Renal cortical epithelial cell (primary cell): ENCODE measurements around the gene TBX6. TPM values are rescaled to one million over a fixed set of nuclear protein-coding genes. Genes with fewer than 3 reads are reported as not detected.
"Not testable (repeated sequence)": the region's sequence is repeated elsewhere in the genome, so short reads cannot be mapped to it uniquely, and the experiment has no call there.

Experiments used
- DNase-seq: peaks from one replicate; pipeline ENCODE4 v3.0.0-alpha.2; 2011; ENCODE audit warnings: low read depth
- total RNA-seq: library from RNA; depleted of rRNA; stranded (reverse); fragments of >200 nt; gene quantifications from 2 replicates; pipeline ENCODE4 v1.2.3, GENCODE V29; 2014

The TBX6 gene
- 0.15 TPM in 1 of 2 replicates, not detected in the other for total RNA-seq

DNA sequence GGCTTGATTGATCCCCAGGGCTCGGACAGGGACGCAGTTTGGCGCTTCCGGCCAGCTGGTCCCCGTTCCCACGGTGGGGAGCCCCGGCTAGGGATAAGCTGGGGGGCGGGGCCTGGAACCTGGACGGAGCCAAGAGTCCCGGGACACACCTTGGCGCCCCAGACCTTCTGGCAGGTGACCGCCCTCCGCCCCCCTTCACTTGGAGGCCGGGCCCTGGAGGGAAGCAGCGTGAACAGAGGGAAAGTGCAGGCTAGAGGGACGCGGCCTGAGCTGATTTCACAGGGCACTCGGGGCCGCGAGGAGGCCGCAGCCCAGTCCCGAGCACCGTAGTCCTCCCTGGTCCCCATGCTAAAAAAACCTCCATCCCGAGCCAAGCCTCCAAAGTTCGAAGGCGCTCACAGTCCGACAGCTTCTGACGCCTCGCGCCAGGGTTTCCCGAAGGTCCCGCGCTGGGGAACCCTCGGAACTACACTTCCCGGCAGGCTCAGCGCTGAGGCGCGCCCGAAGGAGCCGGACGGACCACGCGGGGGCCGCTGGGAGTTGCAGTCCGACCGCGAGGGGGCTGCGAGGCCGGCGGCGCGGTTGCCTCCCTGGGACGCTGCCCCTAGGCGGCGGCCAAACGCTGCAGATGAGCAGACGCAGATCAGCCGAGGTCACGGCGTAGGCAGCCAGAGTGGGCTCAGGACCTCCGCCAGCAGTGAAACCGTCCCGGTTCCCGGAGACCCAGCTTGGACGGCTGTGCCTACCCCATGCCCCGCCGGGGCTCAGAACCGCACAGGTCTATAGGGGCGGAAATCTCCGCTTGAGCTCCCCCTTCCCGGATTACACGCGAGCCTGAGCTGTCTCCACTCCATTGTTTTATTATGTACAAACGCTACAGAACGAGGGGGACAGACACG, at the start of gene TBX6:
Gene TBX6, minus strand, starts transcription at position 451 of the 899 bp plus-strand sequence. CDS start 731 bp downstream, outside the sequence.
- DNase-seq = peak; percentile 53

GRCh38 chr16:30139583-30140481, 48.1 kb upstream of the TBX6 start:
- DNase-seq = no peak

DNA sequence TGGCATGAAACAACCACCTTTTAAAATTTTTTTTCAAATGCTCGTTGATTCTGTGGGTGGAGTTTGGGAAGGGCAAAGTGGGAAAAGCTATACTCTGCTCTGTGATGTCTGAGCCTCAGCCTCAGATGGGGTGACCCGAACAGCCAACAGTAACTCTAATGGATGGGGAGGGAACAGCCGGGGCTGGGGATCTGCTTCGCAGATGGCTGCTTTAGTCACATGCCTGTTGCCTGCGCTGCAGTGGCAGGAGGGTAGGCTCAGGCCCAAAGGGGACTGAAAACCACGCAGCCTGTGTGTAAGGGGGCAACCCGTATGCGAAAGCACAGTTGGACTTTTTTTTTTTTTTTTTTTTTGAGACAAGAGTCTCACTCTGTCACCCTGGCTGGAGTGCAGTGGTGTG, 46.2 kb upstream of the TBX6 start:
- no peak for DNase-seq

DNA sequence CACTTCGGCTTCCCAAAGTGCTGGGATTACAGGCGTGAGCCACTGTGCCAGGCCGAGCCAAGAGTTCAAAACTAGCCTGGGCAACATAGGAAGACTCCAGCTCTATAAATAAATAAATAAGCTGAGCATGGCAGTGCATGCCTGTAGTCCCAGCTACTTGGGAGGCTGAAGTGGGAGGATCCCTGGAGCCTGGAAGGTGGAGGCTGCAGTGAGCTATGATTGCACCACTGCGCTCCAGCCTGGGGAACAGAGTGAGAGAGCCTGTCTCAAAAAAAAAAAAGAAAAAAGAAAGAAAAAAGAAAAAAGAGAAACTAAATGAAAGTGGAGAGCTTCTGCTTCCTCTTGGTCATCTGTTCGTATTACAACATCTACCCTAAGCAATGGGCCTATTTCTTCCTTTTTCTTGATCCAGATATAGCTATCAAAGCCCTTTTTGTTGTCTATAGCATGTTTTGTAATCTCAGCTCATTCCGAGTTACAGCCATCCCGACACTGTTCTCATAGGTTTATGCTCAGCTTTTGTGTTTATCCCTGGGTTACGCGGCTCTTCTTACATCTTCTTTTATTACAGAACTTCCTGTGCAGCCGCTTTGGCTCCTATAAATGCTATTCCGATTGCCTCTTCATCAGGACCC, 45.4 kb upstream of the TBX6 start:
- no peak for DNase-seq

- no peak for DNase-seq
Observed at GRCh38 chr16:30132591-30132990, 40.9 kb upstream of the TBX6 start.

DNA sequence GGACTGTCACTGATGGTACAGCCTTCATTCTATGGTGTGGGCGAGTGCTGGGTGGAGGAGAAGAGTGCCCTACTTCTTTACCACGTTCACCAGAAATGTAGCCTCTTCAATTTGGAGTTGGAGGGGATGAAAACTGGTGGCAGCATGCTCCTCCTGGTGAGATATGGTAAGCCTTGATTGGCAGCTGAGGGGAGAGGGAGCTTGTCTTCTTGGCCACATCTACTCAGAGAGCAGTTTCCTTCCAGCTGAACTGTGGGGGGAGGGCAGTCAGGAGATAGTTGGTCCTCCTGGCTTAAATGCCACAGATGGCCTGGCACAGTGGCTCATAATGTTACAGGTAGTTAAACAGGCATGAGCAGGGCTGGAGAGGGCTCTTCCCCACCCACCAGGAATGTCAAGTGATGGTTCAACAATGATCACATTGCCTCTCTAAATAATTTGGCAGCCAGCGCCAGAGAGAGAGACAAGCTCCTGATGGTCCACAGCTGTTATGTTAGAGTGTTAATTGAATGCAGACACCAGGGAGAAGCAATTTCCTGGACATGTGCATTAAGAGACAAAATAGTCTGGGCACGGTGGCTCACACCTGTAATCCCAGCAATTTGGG, 40.2 kb upstream of the TBX6 start:
- DNase-seq = no peak

DNA sequence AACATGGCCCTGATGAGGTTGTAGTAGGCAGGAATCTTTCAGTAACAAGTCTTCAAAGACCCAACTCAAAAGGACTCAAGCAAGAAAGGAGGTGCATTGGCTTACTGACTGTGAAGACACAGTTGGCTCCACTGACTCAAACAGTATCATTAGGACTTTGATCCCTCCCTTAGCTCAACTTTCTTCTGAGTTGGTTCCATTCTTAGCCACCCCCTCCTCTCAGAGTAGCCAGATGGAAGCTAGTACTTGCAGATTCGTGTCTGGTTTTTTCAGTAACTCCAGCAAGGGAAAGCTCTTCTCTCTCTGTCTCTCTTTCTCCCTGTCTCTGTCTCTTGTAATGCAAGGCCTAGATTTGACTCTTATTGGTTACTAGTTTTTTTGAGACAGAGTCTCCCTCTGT, 36.3 kb upstream of the TBX6 start:
- no peak for DNase-seq

GRCh38 chr16:30125690-30126089, 34.0 kb upstream of the TBX6 start:
- DNase-seq = not testable (repeated sequence)

GRCh38 chr16:30124985-30125379, 33.3 kb upstream of the TBX6 start:
- no peak for DNase-seq

GRCh38 chr16:30122604-30123160, 31.0 kb upstream of the TBX6 start:
- no peak for DNase-seq

DNA sequence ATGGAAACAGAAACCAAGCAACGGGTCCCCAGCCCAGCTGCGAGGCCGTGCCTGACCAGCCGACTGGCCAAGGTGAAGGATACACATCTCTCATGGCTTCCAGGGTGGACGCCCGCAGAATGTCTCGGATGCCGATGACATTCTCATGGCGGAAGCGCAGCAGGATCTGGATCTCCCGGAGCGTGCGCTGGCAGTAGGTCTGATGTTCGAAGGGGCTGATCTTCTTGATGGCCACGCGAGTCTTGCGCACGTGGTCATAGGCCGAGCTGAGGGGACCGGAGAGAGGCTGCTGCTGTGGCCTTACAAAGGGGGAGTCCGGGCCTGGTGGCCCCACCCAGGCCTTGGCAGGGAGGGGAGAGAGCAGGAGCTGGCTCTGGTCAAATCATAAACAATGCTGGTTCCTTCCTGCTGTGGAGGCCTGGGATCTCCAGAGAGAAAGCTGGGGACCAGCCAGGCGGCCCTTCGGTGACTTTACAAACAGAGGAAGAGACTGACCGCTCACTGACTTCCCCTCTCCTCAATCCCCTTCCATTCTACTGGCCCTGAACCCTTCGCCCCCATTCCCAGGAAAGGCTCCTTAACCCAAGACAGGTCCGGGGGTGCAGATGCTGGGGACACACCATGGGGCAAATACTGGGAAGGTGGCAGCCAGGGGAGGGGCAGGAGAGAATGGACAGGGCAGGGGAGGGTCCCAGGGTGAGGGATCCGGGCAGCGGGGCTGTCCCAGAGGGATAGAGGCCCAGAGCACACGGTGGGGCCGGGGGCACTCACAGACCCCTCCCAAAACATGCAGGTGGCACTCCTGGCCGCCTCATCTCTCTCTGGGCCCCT, 30.2 kb upstream of the TBX6 start:
- DNase-seq = no peak

- DNase-seq = no peak
Observed at GRCh38 chr16:30120340-30121105, 28.8 kb upstream of the TBX6 start.

DNA sequence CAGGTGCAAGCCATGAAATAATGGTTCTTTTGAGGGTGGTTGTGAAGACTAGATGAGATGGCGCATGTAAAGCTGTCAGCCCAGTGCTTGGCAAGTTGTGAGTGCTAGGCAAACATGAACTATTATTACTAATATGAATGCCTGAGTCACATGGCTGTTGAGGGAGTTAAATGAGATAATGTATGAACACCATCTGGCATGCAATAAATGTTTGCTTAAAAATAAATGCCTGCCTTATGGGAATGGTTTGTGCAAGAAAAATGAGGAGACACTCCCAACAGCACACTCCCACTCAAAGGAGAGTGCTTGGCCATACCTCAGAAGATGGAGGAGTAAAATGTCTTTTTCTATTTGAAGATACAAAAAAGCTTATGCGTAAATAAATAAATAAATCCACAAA, 27.7 kb upstream of the TBX6 start:
- DNase-seq = no peak

GRCh38 chr16:30117768-30118167, 26.0 kb upstream of the TBX6 start:
- no peak for DNase-seq

DNA sequence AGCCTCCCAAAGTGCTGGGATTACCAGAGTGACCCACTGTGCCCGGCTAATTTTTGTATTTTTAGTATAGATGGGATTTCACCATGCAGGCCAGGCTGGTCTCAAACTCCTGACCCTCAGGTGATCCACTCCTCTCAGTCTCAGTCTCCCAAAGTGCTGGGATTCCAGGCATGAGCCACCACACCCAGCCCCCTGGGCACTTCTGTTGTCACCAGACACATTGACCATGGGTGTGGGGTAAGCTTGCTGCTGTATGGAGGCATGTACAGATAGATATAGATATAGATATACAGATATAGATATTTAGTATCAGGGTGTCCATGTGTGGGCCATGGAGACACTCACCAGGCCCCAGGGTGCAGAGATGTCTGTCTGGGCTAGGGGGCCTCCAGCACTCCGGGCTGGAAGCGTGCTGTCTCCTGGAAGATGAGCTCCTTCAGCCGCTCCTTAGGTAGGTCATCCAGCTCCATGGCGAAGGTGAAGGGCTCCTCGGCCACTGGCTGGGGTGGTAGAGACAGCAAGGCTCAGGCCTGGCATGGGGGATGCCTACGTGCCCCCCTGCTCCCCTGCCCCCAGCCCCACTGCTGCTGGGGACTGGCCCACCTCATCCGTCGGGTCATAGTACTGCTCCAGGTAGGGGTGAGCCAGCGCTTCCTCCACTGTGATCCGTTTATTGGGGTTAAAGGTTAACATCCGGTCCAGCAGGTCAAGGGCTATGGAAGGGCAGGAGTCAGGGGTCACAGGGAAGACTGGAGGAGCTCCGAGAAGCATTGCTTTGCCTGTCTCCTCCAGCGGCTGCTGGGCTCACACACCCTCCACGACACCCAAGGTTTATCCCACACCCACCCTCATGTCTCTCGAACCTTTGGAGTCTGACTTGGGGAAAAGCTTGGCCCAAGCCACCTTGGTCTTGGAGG, 24.8 kb upstream of the TBX6 start:
- no peak for DNase-seq

- DNase-seq = no peak
Observed at GRCh38 chr16:30115238-30115637, 23.5 kb upstream of the TBX6 start.

DNA sequence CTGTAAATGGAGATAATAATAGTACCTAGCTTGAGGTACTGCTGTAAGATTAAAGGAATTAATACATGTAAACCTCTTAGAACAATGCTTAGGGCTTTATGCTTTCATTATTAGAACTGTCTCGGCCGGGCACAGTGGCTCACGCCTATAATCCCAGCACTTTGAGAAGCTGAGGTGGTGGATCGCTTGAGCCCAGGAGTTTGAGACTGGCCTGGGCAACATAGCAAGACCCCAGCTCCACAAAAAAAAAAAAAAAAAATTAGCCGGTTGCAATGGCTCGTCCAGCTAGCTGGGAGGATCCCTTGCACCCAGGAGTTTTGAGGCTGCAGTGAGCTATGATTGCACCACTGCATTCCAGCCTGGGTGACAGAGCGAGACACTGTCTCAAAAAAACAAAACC, 23.1 kb upstream of the TBX6 start:
- not testable (repeated sequence) for DNase-seq

DNA sequence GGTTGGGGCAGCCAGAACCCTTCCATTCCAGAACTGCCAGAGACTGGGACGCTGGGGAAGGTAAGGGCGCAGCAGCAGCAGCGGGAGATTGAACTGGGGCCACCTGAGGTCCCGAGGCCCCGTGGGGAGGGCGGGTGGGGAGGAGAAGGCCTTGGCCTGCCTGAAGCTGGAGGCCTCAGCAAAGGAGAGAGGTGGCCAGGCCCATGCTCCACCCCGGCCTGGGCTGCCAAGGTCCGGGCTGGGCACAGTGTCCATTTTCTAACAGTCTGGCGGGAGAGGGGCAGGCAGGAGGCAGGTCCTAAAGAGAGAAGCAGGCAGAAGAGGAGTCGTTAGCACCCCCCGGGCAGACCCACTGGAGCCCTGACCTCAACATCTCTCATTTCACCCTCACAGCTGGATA, 22.7 kb upstream of the TBX6 start:
- no peak for DNase-seq
